BJ (cell line): Measurements from ENCODE around the gene ADORA3. TPM values are rescaled to one million over a fixed set of nuclear protein-coding genes. Genes with fewer than 3 reads are reported as not detected.
A peak's percentile ranks its signal among the peaks of the same experiment; 100 is the strongest.

Experiments used
- CTCF ChIA-PET: fragments of 350-600 bp; formaldehyde crosslinking; extraction: SDS; loops from one replicate; lab custom pipeline; 2021; ENCODE audit warnings: antibody characterized with exemption, inconsistent platforms; lab: Yijun Ruan, JAX
- POLR2A ChIA-PET: fragments of 300-600 bp; sonication (Branson Sonifier 250); formaldehyde crosslinking; extraction: SDS; loops from one replicate; lab custom pipeline; 2021; ENCODE audit warnings: antibody characterized with exemption; lab: Charles Lee
- DNase-seq: peaks from one replicate; pipeline ENCODE4 v3.0.0-alpha.2; 2011; ENCODE audit warnings: low read depth
- H3K27me3 ChIP-seq: 2 replicates; pipeline ENCODE4 v1.6.0; 2011; ENCODE audit warnings: low read length; ENCODE audit not compliant: control insufficient read depth, insufficient read depth
- H3K36me3 ChIP-seq: 2 replicates; pipeline ENCODE4 v1.5.1; 2011; ENCODE audit warnings: low read length; ENCODE audit not compliant: control insufficient read depth, insufficient read depth
- H3K4me3 ChIP-seq: 2 replicates; pipeline ENCODE4 v1.5.1; 2011; ENCODE audit warnings: low read depth, mild to moderate bottlenecking, control low read depth, low read length
- CTCF ChIP-seq: IDR thresholded peaks from 2 replicates; pipeline ENCODE4 v1.5.1; 2011; ENCODE audit warnings: low read depth, mild to moderate bottlenecking, control low read depth, inconsistent platforms, low read length, moderate library complexity; ENCODE audit not compliant: insufficient read depth
- polyA plus RNA-seq: library from polyadenylated mRNA; depleted of rRNA; stranded (reverse); fragments of >200 nt; gene quantifications from 2 replicates; pipeline ENCODE4 v1.2.3, GENCODE V29; 2011

ADORA3 gene
- polyA plus RNA-seq, 1 experiment, result not detected

GRCh38 chr1:111507411-111508201, 4.2 kb upstream of the ADORA3 start:
- Histone ChIP-seq H3K36me3 (no peaks in the 10 kb centered on the region), H3K27me3 (no peaks in the 10 kb centered on the region; the same call in 1 of the 2 replicates), H3K4me3 (no peak overlapping the region)
- DNase-seq, result no peak
- ChIA-PET POLR2A (interaction anchor here (0.5 to 1.7 kb wide), 2 partner anchors 231 to 256 kb away, joined by 3 to 5 read pairs; partner anchors contain the start of gene INKA2), CTCF (interaction anchor here (0.6 to 3.1 kb wide), 55 partner anchors 10 to 266 kb away, joined by 3 to 38 read pairs (median 6); partner anchors contain the start of genes DDX20, INKA2 and RAP1A)
- TF ChIP-seq CTCF, result peak; percentile 33

GRCh38 chr1:111506561-111506960, 3.1 kb upstream of the ADORA3 start:
- TF ChIP-seq CTCF, result no peak
- POLR2A ChIA-PET, result interaction anchor here (1.7 kb wide), 1 partner anchor 233 kb away, joined by 5 read pairs; the partner anchor contains the start of gene INKA2
- H3K27me3 ChIP-seq, result no peaks in the 10 kb centered on the region; the same call in 1 of the 2 replicates
- DNase-seq, result no peak
- CTCF ChIA-PET, result interaction anchor here (0.5 to 3.1 kb wide), 11 partner anchors 9 to 262 kb away, joined by 3 to 36 read pairs (median 14); partner anchors contain the start of genes DDX20 and INKA2
- no peak overlapping the region for H3K4me3 ChIP-seq
- no peaks in the 10 kb centered on the region for H3K36me3 ChIP-seq

GRCh38 chr1:111505641-111506119, 2.2 kb upstream of the ADORA3 start:
- CTCF ChIA-PET, result interaction anchor here (1.3 to 1.6 kb wide), 2 partner anchors 9 to 242 kb away, joined by 4 read pairs; no protein-coding TSS in a partner anchor
- H3K4me3 ChIP-seq, result no peak overlapping the region
- H3K36me3 ChIP-seq, result no peaks in the 10 kb centered on the region
- no peak for TF ChIP-seq CTCF
- no peaks in the 10 kb centered on the region; the same call in 1 of the 2 replicates for H3K27me3 ChIP-seq
- POLR2A ChIA-PET, result no interaction called here
- DNase-seq, result no peak

- Histone ChIP-seq H3K27me3 (no peaks in the 10 kb centered on the region; the same call in none of the 2 replicates), H3K4me3 (no peak overlapping the region), H3K36me3 (no peaks in the 10 kb centered on the region)
- POLR2A ChIA-PET, result no interaction called here
- CTCF ChIA-PET, result no interaction called here
- TF ChIP-seq CTCF, result no peak
- DNase-seq, result no peak
Observed at GRCh38 chr1:111504097-111504496, 664 bp upstream of the ADORA3 start.

GRCh38 chr1:111501645-111502044, 1.8 kb downstream of the ADORA3 start:
- no peak for TF ChIP-seq CTCF
- ChIA-PET POLR2A (no interaction called here), CTCF (no interaction called here)
- Histone ChIP-seq H3K27me3 (no peaks in the 10 kb centered on the region; the same call in none of the 2 replicates), H3K4me3 (no peak overlapping the region), H3K36me3 (no peaks in the 10 kb centered on the region)
- DNase-seq, result no peak
